DMS114 treated with DMSO at 0.1 percent for 48 hours (cell line): ENCODE measurements around the gene LIPG.
"Not testable (repeated sequence)": the region's sequence is repeated elsewhere in the genome, so short reads cannot be mapped to it uniquely, and the experiment has no call there.

Source experiments
- DNase-seq: peaks from one replicate; lab custom pipeline; 2025; ENCODE audit not compliant: unreplicated experiment; lab: John Stamatoyannopoulos, UW

The LIPG gene

GRCh38 chr18:49561289-49562193, at the start of gene LIPG:
LIPG (plus strand) TSS chr18:49562057; CDS start chr18:49562309, 252 bp downstream.
- no peak for DNase-seq

GRCh38 chr18:49512876-49513275, 49.0 kb upstream of the LIPG start:
- not testable (repeated sequence) for DNase-seq

- DNase-seq: no peak
Observed at GRCh38 chr18:49514577-49514976, 47.3 kb upstream of the LIPG start.

DNA sequence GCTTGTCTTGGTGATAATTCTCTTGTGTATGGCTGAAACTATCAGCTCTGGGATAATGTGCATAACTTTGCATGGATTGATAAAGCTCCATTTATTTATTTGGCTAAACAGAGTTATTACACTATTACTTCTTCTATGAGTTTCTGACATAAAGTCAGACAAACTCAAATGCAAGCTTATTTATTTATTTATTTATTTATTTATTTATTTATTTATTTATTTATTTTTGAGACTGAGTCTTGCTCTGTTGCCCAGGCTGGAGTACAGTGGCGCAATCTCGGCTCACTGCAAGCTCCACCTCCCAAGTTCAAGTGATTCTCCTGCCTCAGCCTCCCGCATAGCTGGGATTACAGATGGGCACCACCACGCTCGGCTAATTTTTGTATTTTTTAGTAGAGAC, 46.9 kb upstream of the LIPG start:
- DNase-seq: not testable (repeated sequence)

- DNase-seq: no peak
Observed at GRCh38 chr18:49515516-49515915, 46.3 kb upstream of the LIPG start.

- DNase-seq: no peak
Observed at GRCh38 chr18:49517483-49517882, 44.4 kb upstream of the LIPG start.

DNA sequence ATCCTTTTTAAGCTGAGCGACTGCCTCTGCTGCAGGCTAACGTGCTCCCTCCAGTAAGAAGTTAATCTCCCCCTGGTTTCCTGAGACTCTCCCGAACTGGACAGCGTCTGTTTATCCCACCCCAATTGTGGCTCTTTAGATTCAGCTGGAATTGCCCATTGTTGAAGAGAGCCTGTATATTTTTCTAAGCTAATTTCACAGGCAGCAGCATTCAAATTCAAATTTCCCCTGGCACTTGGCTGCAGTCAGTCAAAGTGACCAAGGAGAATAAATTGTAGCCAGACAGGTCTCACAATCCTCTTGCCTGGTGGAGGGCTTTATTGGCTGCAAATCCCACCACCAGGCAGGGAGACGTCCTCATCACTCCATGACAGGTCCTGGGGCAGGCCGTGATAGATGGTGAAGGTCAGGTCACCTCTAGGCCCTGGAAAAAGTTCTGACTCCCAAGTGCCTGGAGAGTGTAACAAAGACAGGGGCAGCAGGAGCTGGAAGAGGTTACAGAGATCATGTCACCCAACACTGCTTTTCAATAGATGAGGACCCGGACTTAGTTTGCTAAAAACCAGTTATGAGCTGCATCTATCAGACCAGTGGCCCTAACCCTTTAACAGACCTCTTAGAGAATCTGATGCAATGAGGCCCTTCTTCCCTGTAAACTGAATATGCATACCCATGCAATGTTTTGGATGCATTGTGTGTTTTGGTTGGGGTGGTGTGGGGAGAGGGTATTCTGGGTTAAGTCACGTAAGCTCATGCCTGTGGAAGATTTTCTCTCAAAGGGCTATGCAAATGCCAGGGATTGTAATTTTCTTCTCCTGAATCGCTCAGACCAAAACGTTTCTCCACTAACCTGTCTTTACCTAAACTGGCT, 42.5 kb upstream of the LIPG start:
- no peak for DNase-seq

DNA sequence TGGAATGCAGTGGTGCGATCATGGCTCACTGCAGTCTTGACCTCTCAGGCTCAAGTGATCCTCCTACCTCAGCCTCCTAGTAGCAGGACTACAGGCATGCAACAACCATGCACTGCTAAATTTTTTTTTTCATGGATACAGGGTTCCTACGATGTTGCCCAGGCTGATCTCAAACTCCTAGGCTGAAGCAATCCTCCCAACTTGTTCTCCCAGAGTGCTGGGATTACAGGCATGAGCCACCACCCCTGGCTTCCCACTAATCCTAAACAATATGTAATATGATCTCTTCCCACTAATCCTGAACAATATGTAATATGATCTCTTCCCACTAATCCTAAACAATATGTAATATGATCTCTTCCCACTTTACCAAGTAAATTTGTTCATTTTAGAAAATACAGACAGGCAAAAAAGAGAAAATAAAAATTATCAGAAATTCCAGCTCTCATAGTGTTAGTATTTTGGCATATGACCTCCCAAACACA, 41.2 kb upstream of the LIPG start:
- DNase-seq: no peak

DNA sequence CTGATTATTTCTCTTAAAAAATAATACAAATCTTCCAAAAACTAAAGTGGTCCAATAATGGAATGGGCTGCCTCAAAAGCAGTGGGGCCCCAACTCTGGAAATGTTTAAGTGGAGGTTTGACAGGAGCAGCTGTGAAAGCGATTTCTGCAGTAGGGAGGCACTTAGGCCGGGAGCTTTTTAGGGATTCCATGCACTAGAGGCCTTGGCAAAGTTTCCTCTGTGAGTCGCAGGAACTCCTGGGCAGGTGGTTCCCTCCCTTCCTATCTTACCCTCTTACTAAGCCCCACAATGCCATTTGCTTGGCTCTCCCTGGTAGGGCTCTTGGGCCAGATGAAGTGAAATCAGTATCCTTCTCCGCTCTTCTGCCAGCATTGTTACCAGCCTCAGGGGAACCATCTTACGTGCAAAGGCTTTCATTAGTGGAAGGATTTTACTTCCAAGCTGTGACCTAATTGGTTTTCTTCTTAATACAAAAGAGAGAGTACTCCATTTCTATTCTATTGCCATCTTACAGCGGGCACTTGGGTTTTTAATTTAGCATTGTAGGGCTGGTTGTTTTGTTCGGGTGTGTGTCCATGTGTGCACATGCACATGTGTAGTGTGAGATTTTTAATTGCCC, 40.5 kb upstream of the LIPG start:
- DNase-seq: no peak

- DNase-seq: not testable (repeated sequence)
Observed at GRCh38 chr18:49523580-49524093, 38.2 kb upstream of the LIPG start.

- DNase-seq: no peak
Observed at GRCh38 chr18:49524349-49524748, 37.5 kb upstream of the LIPG start.

DNA sequence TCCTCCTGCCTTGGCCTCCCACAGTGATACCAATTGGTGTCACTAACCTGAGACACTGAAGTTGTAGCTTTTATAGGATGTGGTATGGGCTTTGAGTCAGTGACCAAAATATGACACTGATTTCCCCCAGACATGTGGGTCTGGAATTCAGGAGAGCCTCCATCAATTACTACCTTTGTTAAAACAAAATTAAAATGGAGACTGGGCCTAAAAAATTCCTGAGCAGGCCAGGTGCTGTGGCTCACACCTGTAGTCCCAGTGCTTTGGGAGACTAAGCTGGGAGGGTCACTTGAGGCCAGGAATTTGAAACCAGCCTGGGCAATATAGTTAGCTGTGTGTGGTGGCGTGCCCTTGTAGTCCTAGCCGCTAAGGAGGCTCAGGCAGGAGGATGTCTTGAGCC, 36.9 kb upstream of the LIPG start:
- DNase-seq: no peak

- no peak for DNase-seq
Observed at GRCh38 chr18:49525981-49526380, 35.9 kb upstream of the LIPG start.

DNA sequence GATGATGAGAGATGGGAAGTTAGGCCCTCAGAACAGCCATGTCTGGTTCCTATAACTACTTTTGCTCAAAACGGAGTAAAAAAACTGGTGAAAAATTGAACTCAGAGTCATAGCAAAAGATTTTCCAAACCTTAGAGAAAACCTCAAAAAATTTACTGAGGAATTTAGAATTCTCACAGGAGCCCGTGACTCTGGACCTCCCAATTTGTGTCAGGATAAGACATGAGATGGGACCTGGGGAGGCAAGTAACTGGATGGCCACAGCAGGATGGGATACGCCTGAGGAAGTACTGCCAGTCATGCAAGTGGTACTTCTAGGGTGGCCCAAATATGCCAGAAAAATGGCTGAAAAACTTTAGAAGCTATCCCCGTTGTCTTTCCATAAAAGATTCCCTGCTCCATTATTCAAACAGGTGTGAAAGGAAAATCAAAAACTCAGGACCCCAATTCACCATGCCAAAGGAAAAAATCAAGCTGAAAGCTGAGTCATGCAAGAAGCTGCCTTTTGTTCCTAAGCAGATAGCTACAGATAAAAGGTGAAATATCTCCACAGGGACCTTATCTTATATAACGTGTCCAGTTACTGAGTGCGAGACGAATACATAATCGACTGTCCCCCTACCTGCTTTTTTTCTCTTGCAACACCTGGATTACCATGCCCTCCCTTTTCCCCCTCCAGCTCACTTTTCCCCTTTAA, 34.1 kb upstream of the LIPG start:
- no peak for DNase-seq

DNA sequence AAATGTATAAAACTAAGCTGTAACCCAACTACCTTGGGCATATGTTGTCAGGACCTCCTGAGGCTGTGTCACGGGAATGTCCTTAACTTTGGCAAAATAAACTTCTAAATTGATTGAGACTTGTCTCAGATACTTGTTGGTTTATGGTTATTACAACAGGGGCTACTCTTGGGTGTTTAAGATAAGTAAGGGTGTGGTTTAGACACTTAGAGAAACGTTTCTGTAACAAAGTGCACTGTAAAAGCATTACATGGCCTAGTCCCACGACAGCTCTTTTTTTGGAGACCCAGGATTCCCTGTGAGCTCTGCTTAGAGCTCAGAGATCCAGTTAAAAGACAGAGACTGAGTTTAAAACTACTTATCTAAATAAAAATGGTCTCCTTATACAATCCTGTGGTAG, 32.3 kb upstream of the LIPG start:
- no peak for DNase-seq

DNA sequence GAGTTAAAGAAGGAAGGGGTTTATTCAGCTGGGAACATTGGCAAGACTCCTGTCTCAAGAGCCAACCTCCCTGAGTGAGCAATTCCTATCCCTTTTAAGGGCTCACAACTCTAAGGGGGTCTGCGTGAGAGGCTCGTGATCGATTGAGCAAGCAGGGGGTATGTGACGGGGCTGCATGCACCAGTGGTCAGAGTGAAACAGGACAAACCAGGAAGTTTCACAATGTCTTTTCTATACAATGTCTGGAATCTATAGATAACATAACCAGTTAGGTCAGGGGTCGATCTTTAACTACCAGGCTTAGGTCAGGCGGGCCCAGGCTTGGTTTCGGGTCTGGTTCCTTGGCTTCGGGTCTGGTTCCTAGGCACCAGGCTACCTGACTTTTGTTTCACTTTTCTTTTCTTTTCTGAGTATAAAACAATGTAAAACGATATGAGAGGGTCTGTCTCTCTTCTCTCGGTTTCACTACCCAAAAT, 30.1 kb upstream of the LIPG start:
- no peak for DNase-seq

DNA sequence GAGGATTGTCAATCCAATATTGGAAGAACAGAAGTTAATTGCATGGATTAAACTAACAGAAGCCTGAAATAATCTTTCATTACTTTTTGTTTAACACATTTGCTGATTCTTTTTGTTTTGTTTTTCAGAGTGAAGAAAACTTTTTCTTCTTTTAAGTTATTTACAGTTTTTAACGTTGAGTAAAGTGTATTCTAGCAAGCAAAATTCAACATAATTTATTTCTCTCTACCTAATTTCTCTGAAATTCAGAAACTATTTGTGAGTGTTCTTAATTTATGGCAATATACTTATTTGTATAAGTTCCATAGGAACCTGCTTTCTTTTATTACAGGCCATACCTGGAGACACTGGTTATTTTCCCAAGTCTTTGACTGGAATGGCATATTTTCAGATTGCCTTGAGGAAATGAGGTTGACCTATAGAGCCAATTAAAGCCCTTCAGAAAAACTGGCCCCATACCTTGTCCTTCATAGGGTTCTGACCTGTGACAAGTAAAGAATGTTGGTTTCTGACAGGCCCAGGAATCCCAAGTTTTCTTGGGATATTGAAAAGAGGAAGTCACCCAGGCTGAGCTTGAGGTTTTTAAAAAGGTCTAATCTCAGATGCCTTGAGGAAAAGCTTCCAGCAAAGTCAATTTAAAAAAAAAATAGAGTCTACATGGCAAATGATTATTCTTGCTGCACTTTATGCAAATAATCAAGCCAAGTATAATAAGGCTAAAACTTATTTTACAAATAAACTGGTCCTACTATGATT, 26.8 kb upstream of the LIPG start:
- DNase-seq: no peak

DNA sequence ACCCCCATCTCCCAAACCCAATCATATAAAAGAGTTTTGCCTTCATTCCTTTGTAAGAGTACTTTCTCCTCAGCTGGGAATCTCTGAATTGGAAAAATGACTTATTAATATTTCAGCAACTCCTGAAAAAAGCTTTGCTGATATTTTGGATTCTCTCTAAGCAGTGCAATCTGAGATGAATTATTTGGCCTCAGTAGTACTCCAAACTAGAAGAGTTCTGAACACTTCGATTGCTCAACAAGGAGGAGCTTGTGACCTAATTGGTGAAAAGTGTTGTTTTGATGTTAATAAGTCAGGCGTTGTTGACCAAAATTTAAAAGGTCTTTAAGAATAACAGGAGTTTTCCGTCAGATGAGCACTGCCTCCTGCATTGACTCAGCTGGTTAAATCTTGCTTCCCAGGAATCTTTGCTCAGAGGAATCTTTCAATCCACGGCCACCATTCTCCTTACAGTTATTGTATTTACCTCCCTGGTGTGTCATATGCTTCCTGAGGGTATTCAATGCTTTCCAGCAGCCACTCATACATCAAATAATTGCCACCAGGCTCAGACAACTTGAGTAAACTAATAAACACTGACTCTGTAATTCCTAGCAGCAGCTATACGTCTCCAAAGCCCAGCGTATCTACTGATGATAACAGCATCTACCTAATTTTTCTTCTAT, 24.5 kb upstream of the LIPG start:
- DNase-seq: no peak

- no peak for DNase-seq
Observed at GRCh38 chr18:49544362-49544761, 17.5 kb upstream of the LIPG start.
